HepG2 (cell line): ENCODE measurements around the gene PCDHGA2. TPM values are rescaled to one million over a fixed set of nuclear protein-coding genes. Genes with fewer than 3 reads are reported as not detected.

ENCODE experiments used
- CC2D1A ChIP-seq: sonication (generic); formaldehyde crosslinking; IDR thresholded peaks from 2 replicates; pipeline ENCODE4 v1.8.1; 2023; ENCODE audit warnings: mild to moderate bottlenecking, missing genetic modification reagents
- CEBPG ChIP-seq: IDR thresholded peaks from 2 replicates; pipeline ENCODE4 v1.6.1; 2016
- GATAD2A ChIP-seq: IDR thresholded peaks from 2 replicates; pipeline ENCODE4 v1.6.1; 2016
- MAZ ChIP-seq, 2 experiments: sonication (generic) in 1 of 2; formaldehyde crosslinking in 1 of 2; IDR thresholded peaks; 2 replicates each; pipeline versions ENCODE4 v1.5.0 to v1.6.1; 2012 to 2020; ENCODE audit warnings: low read depth in 2 of 2, mild to moderate bottlenecking in 2 of 2, borderline replicate concordance in 1 of 2, improper control_type of control experiment in 1 of 2, low read length in 1 of 2, missing genetic modification reagents in 1 of 2, moderate library complexity in 1 of 2
- MIXL1 ChIP-seq: IDR thresholded peaks from 2 replicates; pipeline ENCODE4 v1.6.1; 2016
- MTA1 ChIP-seq: sonication (generic); formaldehyde crosslinking; IDR thresholded peaks from 2 replicates; pipeline ENCODE4 v1.4.0; 2020; ENCODE audit warnings: missing genetic modification reagents, mild to moderate bottlenecking, borderline replicate concordance
- PATZ1 ChIP-seq: sonication (generic); formaldehyde crosslinking; IDR thresholded peaks from 2 replicates; pipeline ENCODE4 v1.4.0; 2020; ENCODE audit warnings: missing genetic modification reagents
- POLR2A ChIP-seq, 2 experiments: IDR thresholded peaks; 2 replicates each; pipeline ENCODE4 v1.6.1; 2011; ENCODE audit warnings: low read depth in 2 of 2, low read length in 2 of 2, mild to moderate bottlenecking in 1 of 2, moderate library complexity in 1 of 2; ENCODE audit not compliant: insufficient read depth in 1 of 2
- SETDB1 ChIP-seq: sonication (generic); formaldehyde crosslinking; IDR thresholded peaks from 2 replicates; pipeline ENCODE4 v1.5.1; 2020; ENCODE audit warnings: missing genetic modification reagents, mild to moderate bottlenecking, borderline replicate concordance
- SNAPC5 ChIP-seq: sonication (generic); formaldehyde crosslinking; IDR thresholded peaks from 2 replicates; pipeline ENCODE4 v1.8.1; 2023; ENCODE audit warnings: mild to moderate bottlenecking, missing genetic modification reagents, borderline replicate concordance
- TOPORS ChIP-seq: sonication (generic); formaldehyde crosslinking; IDR thresholded peaks from 2 replicates; pipeline ENCODE4 v1.8.0; 2023; ENCODE audit warnings: mild to moderate bottlenecking, missing genetic modification reagents
- TRAFD1 ChIP-seq: sonication (generic); formaldehyde crosslinking; IDR thresholded peaks from 2 replicates; pipeline ENCODE4 v1.5.1; 2020; ENCODE audit warnings: missing genetic modification reagents, mild to moderate bottlenecking, borderline replicate concordance
- ZFP36L1 ChIP-seq: sonication (generic); formaldehyde crosslinking; IDR thresholded peaks from 2 replicates; pipeline ENCODE4 v1.8.0; 2022; ENCODE audit warnings: mild to moderate bottlenecking, missing genetic modification reagents, moderate library complexity
- ZNF20 ChIP-seq: sonication (generic); formaldehyde crosslinking; IDR thresholded peaks from 2 replicates; pipeline ENCODE4 v1.4.0; 2020; ENCODE audit warnings: mild to moderate bottlenecking, moderate library complexity, missing genetic modification reagents
- ZNF207 ChIP-seq: fragments of 450-650 bp; IDR thresholded peaks from 2 replicates; pipeline ENCODE4 v1.6.1; 2016; ENCODE audit warnings: antibody characterized with exemption, borderline replicate concordance
- ZSCAN29 ChIP-seq: sonication (generic); formaldehyde crosslinking; conservative IDR thresholded peaks from 2 replicates; pipeline ENCODE4 v1.4.0; 2020; ENCODE audit warnings: mild to moderate bottlenecking, missing genetic modification reagents
- polyA plus RNA-seq, 8 experiments: library from polyadenylated mRNA; depleted of rRNA in 3 of 8; stranded (reverse) in 7 of 8; unstranded in 1 of 8; fragments of >200 nt; fragmentation: Illumina TruSeq in 4 of 8; extraction: Trizol in 4 of 8; gene quantifications; 2 replicates each; pipeline versions ENCODE4 v1.2.1 to v1.2.3, GENCODE V29; 2011 to 2016; ENCODE audit warnings: low read depth in 4 of 8, missing spikeins in 1 of 8, mixed read lengths in 1 of 8; ENCODE audit not compliant: insufficient read depth in 1 of 8
- total RNA-seq, 5 experiments: library from RNA; depleted of rRNA; stranded (reverse); fragments of >200 nt; fragmentation: Illumina TruSeq; extraction: Trizol; gene quantifications; 2 replicates each; pipeline ENCODE4 v1.2.3, GENCODE V29; 2016; ENCODE audit warnings: low read depth in 1 of 5
- TF ChIP-seq, protein P1 (sequence below): sonication (generic); formaldehyde crosslinking; IDR thresholded peaks from 2 replicates; pipeline ENCODE4 v1.8.0; 2022; ENCODE audit warnings: mild to moderate bottlenecking, missing genetic modification reagents, borderline replicate concordance
- TF ChIP-seq, protein P2 (sequence below): sonication (generic); formaldehyde crosslinking; IDR thresholded peaks from 2 replicates; pipeline ENCODE4 v1.5.0; 2020; ENCODE audit warnings: missing genetic modification reagents, mild to moderate bottlenecking, borderline replicate concordance
- TF ChIP-seq, protein P3 (sequence below): sonication (generic); formaldehyde crosslinking; IDR thresholded peaks from 2 replicates; pipeline ENCODE4 v1.5.0; 2020; ENCODE audit warnings: missing genetic modification reagents

Gene PCDHGA2
- total and polyA plus RNA-seq, 2 of the 13 experiments (the other 11 are each of a cell fraction or from before 2014, with no cell fraction given) = 0.04 to 0.11 TPM

DNA sequence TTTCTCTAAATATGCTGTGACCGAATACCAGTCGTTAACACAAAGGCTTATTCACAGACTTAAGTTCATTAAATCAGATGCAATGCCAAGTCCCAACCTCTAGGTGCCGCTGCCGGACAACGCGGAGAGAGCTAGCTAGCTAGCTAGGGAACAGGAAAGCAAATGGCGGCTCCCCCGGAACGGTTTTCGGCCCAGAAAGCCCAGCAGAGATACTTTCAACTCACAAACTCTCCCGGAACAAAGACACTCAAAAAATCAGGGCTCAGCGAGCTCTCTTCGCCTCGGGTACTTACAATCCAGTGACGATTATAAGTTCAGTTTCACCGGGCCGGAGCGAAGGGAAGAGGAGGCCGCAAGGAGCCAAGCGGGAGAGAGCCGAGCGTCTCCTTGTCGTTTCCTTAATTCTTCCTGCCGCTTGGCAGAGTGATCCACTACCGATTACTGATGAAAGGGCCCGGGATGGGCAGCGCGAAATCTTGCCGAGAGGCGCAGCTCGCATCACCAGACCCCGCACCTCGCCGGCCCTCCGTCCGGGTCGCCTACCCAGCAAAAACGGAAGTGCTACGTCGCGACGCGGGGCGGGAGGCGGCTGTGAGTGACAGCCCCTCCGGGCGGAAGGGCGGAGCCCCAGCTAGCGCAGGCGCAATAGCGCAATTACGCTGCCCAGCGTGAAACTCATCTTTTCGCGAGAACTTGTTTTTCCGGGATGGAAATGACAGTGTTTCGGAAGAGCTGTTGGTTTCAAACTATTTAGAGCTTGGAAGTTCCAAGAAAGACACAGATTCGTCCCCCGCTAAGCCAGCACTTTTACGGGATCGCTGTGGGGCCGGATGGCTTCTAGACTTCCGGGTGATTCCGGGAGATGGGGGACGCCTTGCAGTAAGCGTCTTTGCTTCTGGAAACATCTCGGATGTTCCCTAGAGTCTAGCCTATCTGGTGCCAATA is 18.1 kb upstream of the PCDHGA2 start, which contains the start of gene TAF7 (continued):
- TF ChIP-seq MTA1 (peak; percentile 36; the same call in 1 of the 2 replicates), POLR2A (IDR thresholded peaks at IDR 0.05; ENCODE audit: insufficient read depth in 1 of 2, low read depth in 2 of 2, low read length in 2 of 2) (peak; percentile 87 to 95), ZFP36L1 (CRISPR knock-in tag) (peak; percentile 76), GATAD2A (CRISPR knock-in tag) (no peak; the same call in 1 of the 2 replicates), SETDB1 (CRISPR knock-in tag) (peak; percentile 76; the same call in 1 of the 2 replicates), CEBPG (CRISPR knock-in tag) (0 out of 2 replicates have a peak, but pooled peaks have one; percentile 12), TRAFD1 (CRISPR knock-in tag) (no peak), CC2D1A (no peak), TOPORS (CRISPR knock-in tag) (no peak; the same call in none of the 2 replicates), MIXL1 (CRISPR knock-in tag) (no peak), ZSCAN29 (CRISPR knock-in tag) (no peak), ZNF207 (no peak), SNAPC5 (CRISPR knock-in tag) (no peak), ZNF20 (CRISPR knock-in tag) (peak; percentile 62; the same call in 1 of the 2 replicates), MAZ (IDR thresholded peaks at IDR 0.05; ENCODE audit: borderline replicate concordance, low read depth, low read length) (peak; percentile 72), MAZ (CRISPR knock-in tag; IDR thresholded peaks at IDR 0.05; ENCODE audit: low read depth) (peak; percentile 81), PATZ1 (CRISPR knock-in tag) (no peak)
- TF ChIP-seq, protein P1, sequence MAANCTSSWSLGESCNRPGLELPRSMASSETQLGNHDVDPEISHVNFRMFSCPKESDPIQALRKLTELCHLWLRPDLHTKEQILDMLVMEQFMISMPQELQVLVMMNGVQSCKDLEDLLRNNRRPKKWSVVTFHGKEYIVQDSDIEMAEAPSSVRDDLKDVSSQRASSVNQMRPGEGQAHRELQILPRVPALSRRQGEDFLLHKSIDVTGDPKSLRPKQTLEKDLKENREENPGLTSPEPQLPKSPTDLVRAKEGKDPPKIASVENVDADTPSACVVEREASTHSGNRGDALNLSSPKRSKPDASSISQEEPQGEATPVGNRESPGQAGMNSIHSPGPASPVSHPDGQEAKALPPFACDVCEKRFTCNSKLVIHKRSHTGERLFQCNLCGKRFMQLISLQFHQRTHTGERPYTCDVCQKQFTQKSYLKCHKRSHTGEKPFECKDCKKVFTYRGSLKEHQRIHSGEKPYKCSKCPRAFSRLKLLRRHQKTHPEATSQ (CRISPR knock-in tag) = peak; percentile 14; the same call in 1 of the 2 replicates
- TF ChIP-seq, protein P2, sequence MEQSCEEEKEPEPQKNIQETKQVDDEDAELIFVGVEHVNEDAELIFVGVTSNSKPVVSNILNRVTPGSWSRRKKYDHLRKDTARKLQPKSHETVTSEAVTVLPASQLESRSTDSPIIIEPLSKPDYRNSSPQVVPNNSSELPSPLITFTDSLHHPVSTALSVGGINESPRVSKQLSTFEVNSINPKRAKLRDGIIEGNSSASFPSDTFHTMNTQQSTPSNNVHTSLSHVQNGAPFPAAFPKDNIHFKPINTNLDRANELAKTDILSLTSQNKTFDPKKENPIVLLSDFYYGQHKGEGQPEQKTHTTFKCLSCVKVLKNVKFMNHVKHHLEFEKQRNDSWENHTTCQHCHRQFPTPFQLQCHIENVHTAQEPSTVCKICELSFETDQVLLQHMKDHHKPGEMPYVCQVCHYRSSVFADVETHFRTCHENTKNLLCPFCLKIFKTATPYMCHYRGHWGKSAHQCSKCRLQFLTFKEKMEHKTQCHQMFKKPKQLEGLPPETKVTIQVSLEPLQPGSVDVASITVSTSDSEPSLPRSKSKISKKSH (CRISPR knock-in tag) = peak; percentile 86; the same call in 1 of the 2 replicates
- TF ChIP-seq, protein P3, sequence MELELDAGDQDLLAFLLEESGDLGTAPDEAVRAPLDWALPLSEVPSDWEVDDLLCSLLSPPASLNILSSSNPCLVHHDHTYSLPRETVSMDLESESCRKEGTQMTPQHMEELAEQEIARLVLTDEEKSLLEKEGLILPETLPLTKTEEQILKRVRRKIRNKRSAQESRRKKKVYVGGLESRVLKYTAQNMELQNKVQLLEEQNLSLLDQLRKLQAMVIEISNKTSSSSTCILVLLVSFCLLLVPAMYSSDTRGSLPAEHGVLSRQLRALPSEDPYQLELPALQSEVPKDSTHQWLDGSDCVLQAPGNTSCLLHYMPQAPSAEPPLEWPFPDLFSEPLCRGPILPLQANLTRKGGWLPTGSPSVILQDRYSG (CRISPR knock-in tag) = no peak
